Measurements from ENCODE around the gene DAND5. TPM values are rescaled to one million over a fixed set of nuclear protein-coding genes. Genes with fewer than 3 reads are reported as not detected.

DAND5 gene
- total and polyA plus RNA-seq, 4 donors, result 0.01 to 0.25 (median 0.17) TPM

- TF ChIP-seq, protein P1, sequence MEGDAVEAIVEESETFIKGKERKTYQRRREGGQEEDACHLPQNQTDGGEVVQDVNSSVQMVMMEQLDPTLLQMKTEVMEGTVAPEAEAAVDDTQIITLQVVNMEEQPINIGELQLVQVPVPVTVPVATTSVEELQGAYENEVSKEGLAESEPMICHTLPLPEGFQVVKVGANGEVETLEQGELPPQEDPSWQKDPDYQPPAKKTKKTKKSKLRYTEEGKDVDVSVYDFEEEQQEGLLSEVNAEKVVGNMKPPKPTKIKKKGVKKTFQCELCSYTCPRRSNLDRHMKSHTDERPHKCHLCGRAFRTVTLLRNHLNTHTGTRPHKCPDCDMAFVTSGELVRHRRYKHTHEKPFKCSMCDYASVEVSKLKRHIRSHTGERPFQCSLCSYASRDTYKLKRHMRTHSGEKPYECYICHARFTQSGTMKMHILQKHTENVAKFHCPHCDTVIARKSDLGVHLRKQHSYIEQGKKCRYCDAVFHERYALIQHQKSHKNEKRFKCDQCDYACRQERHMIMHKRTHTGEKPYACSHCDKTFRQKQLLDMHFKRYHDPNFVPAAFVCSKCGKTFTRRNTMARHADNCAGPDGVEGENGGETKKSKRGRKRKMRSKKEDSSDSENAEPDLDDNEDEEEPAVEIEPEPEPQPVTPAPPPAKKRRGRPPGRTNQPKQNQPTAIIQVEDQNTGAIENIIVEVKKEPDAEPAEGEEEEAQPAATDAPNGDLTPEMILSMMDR (IDR thresholded peaks at IDR 0.05; ENCODE audit: control extremely low read depth, extremely low read depth), result peak; percentile 99
- ATAC-seq (ENCODE audit: insufficient read depth, low FRiP score) (peak; percentile 93), DNase-seq (peak; percentile 75 to 81 (median 79))
- Histone ChIP-seq H3K27ac (ENCODE audit: low read depth in 1 of 2, low read length in 1 of 2) (peak overlapping the region; percentile 4 to 57), H3K9ac (ENCODE audit: insufficient read depth in 1 of 2, low read length in 2 of 2) (peak overlapping the region in 1 of 2 donors; percentile 42), H3K27me3 (ENCODE audit: control insufficient read depth in 3 of 3, insufficient read depth in 3 of 3, low read length in 2 of 3) (no peaks in the 10 kb centered on the region), H3K36me3 (ENCODE audit: control insufficient read depth in 4 of 4, insufficient read depth in 4 of 4, low read length in 4 of 4) (no peaks in the 10 kb centered on the region), H3K4me1 (ENCODE audit: control insufficient read depth in 5 of 5, insufficient read depth in 5 of 5, low read length in 5 of 5) (peaks cover 0 to 8% (median 2%) of the 10 kb centered on the region in 5 donors), H3K9me3 (ENCODE audit: control insufficient read depth in 4 of 4, insufficient read depth in 3 of 4, low read length in 3 of 4) (no peaks in the 10 kb centered on the region), H3K4me3 (no peak overlapping the region)
- 1% methylated on average over 34 of the region's 34 CpGs for WGBS, 2 donors
Observed at GRCh38 chr19:12965017-12965811, 4.2 kb upstream of the DAND5 start.

DNA sequence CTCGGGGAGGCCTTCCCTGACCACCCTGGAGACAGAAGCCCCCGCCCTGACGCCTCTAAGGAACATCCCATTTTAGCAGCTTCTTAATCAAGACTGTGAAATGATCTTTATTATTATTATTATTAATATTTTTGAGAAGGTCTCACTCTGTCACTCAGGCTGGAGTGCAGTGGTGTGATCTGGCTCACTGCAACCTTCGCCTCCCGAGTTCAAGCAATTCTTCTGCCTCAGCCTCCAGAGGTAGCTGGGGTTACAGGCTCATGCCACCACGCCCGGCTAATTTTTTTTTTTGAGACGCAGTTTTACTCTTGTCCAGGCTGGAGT lies 3.6 kb upstream of the DAND5 start:
- TF ChIP-seq, protein P1 (IDR thresholded peaks at IDR 0.05; ENCODE audit: control extremely low read depth, extremely low read depth), result no peak
- Histone ChIP-seq H3K4me3 (no peak overlapping the region), H3K36me3 (ENCODE audit: control insufficient read depth in 4 of 4, insufficient read depth in 4 of 4, low read length in 4 of 4) (no peaks in the 10 kb centered on the region), H3K9ac (ENCODE audit: insufficient read depth in 1 of 2, low read length in 2 of 2) (no peak overlapping the region), H3K27me3 (ENCODE audit: control insufficient read depth in 3 of 3, insufficient read depth in 3 of 3, low read length in 2 of 3) (no peaks in the 10 kb centered on the region), H3K4me1 (ENCODE audit: control insufficient read depth in 5 of 5, insufficient read depth in 5 of 5, low read length in 5 of 5) (peaks cover 0 to 8% (median 2%) of the 10 kb centered on the region in 5 donors), H3K9me3 (ENCODE audit: control insufficient read depth in 4 of 4, insufficient read depth in 3 of 4, low read length in 3 of 4) (no peaks in the 10 kb centered on the region), H3K27ac (ENCODE audit: low read depth in 1 of 2, low read length in 1 of 2) (peak overlapping the region; percentile 4 to 54)
- DNase-seq (no peak), ATAC-seq (ENCODE audit: insufficient read depth, low FRiP score) (no peak)
- WGBS, 2 donors, result 50 to 53% methylated on average over 8 of the region's 8 CpGs

DNA sequence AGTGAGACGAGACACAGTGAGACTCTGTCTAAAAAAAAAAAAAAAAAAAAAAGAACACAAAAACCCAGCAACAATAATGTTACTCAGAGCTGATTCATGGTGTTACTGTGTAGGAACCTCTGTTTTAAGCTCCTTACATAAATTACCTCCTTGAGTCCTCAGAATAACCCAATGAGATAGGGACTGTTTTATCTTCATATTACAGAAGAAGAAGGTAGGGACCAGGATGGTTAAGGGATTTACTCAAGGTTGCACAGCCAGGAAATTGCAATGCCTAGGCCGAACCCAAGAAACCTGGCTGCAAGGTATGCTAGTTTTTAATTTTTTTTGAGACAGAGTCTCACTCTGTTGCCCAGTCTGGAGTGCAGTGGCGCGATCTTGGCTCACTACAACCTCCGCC lies 1.5 kb upstream of the DAND5 start:
- ATAC-seq (ENCODE audit: insufficient read depth, low FRiP score) (no peak), DNase-seq (no peak)
- Histone ChIP-seq H3K27me3 (ENCODE audit: control insufficient read depth in 3 of 3, insufficient read depth in 3 of 3, low read length in 2 of 3) (no peaks in the 10 kb centered on the region), H3K9me3 (ENCODE audit: control insufficient read depth in 4 of 4, insufficient read depth in 3 of 4, low read length in 3 of 4) (no peaks in the 10 kb centered on the region), H3K9ac (ENCODE audit: insufficient read depth in 1 of 2, low read length in 2 of 2) (no peak overlapping the region), H3K4me1 (ENCODE audit: control insufficient read depth in 5 of 5, insufficient read depth in 5 of 5, low read length in 5 of 5) (peaks cover 0 to 8% (median 2%) of the 10 kb centered on the region in 5 donors), H3K27ac (ENCODE audit: low read depth in 1 of 2, low read length in 1 of 2) (no peak overlapping the region), H3K4me3 (no peak overlapping the region), H3K36me3 (ENCODE audit: control insufficient read depth in 4 of 4, insufficient read depth in 4 of 4, low read length in 4 of 4) (no peaks in the 10 kb centered on the region)
- 94 to 95% methylated on average over 5 of the region's 5 CpGs for WGBS, 2 donors
- TF ChIP-seq, protein P1 (IDR thresholded peaks at IDR 0.05; ENCODE audit: control extremely low read depth, extremely low read depth), result no peak
